IPS-15b (cell line): ENCODE data around the gene AK1.

ENCODE experiments used
- H3K27me3 ChIP-seq: one replicate; pipeline ENCODE4 v1.6.1; 2013; ENCODE audit warnings: low read length; ENCODE audit not compliant: control insufficient read depth, insufficient read depth
- H3K36me3 ChIP-seq: one replicate; pipeline ENCODE4 v1.6.1; 2013; ENCODE audit warnings: low read length; ENCODE audit not compliant: control insufficient read depth, insufficient read depth
- H3K4me1 ChIP-seq: one replicate; pipeline ENCODE4 v1.6.1; 2013; ENCODE audit warnings: mild to moderate bottlenecking, low read length; ENCODE audit not compliant: control insufficient read depth, insufficient read depth
- H3K4me3 ChIP-seq: one replicate; pipeline ENCODE4 v1.5.1; 2013; ENCODE audit warnings: low read depth, low read length
- H3K9ac ChIP-seq: one replicate; pipeline ENCODE4 v1.6.1; 2013; ENCODE audit warnings: low read depth, mild to moderate bottlenecking, low read length
- H3K9me3 ChIP-seq: one replicate; pipeline ENCODE4 v1.6.1; 2013; ENCODE audit warnings: mild to moderate bottlenecking, low read length; ENCODE audit not compliant: control insufficient read depth, insufficient read depth

The AK1 gene

GRCh38 chr9:127832248-127832647 is 45.2 kb downstream of the AK1 start:
- no peaks in the 10 kb centered on the region for H3K27me3 ChIP-seq
- H3K9me3 ChIP-seq, result no peaks in the 10 kb centered on the region
- no peak overlapping the region for H3K4me3 ChIP-seq
- H3K4me1 ChIP-seq, result peaks cover 5% of the 10 kb centered on the region
- no peak overlapping the region for H3K9ac ChIP-seq
- no peaks in the 10 kb centered on the region for H3K36me3 ChIP-seq

GRCh38 chr9:127829205-127829906 is 48.1 kb downstream of the AK1 start:
- Histone ChIP-seq H3K36me3 (no peaks in the 10 kb centered on the region), H3K9me3 (no peaks in the 10 kb centered on the region), H3K4me3 (no peak overlapping the region), H3K9ac (no peak overlapping the region), H3K4me1 (peaks cover 7% of the 10 kb centered on the region), H3K27me3 (peaks cover 14% of the 10 kb centered on the region)

GRCh38 chr9:127828262-127829031 is 49.0 kb downstream of the AK1 start:
- peak overlapping the region; percentile 73 for H3K9ac ChIP-seq

GRCh38 chr9:127826253-127826913 is 51.1 kb downstream of the AK1 start:
- H3K27me3 ChIP-seq, result peaks cover 14% of the 10 kb centered on the region
- H3K36me3 ChIP-seq, result no peaks in the 10 kb centered on the region
- H3K9me3 ChIP-seq, result no peaks in the 10 kb centered on the region
- H3K4me1 ChIP-seq, result peaks cover 7% of the 10 kb centered on the region
- no peak overlapping the region for H3K4me3 ChIP-seq
- H3K9ac ChIP-seq, result no peak overlapping the region

More at GRCh38 chr9:127828262-127829031, 49.0 kb downstream of the AK1 start:
- H3K36me3 ChIP-seq, result no peaks in the 10 kb centered on the region
- H3K4me3 ChIP-seq, result peak overlapping the region; percentile 63
- H3K4me1 ChIP-seq, result peaks cover 7% of the 10 kb centered on the region
- peaks cover 14% of the 10 kb centered on the region for H3K27me3 ChIP-seq
- H3K9me3 ChIP-seq, result no peaks in the 10 kb centered on the region

GRCh38 chr9:127825319-127826051 is 52.0 kb downstream of the AK1 start:
- Histone ChIP-seq H3K36me3 (no peaks in the 10 kb centered on the region), H3K9me3 (no peaks in the 10 kb centered on the region), H3K27me3 (peaks cover 14% of the 10 kb centered on the region), H3K4me3 (peak overlapping the region; percentile 45), H3K4me1 (peaks cover 7% of the 10 kb centered on the region), H3K9ac (peak overlapping the region; percentile 37)

- Histone ChIP-seq H3K4me3 (no peak overlapping the region), H3K9ac (no peak overlapping the region), H3K9me3 (no peaks in the 10 kb centered on the region), H3K36me3 (no peaks in the 10 kb centered on the region), H3K27me3 (peaks cover 13% of the 10 kb centered on the region), H3K4me1 (peaks cover 2% of the 10 kb centered on the region)
These were observed 55.4 kb downstream of the AK1 start for GRCh38 chr9:127822108-127822507.

- H3K36me3 ChIP-seq, result peaks cover 7% of the 10 kb centered on the region
- no peaks in the 10 kb centered on the region for H3K9me3 ChIP-seq
- no peaks in the 10 kb centered on the region for H3K27me3 ChIP-seq
- no peaks in the 10 kb centered on the region for H3K4me1 ChIP-seq
- H3K9ac ChIP-seq, result no peak overlapping the region
- no peak overlapping the region for H3K4me3 ChIP-seq
These were observed 58.9 kb downstream of the AK1 start for GRCh38 chr9:127818574-127818973.

- Histone ChIP-seq H3K4me1 (no peaks in the 10 kb centered on the region), H3K36me3 (peaks cover 13% of the 10 kb centered on the region), H3K9ac (no peak overlapping the region), H3K27me3 (no peaks in the 10 kb centered on the region), H3K9me3 (no peaks in the 10 kb centered on the region), H3K4me3 (no peak overlapping the region)
These were observed 59.5 kb downstream of the AK1 start for GRCh38 chr9:127817881-127818434.

GRCh38 chr9:127816728-127817127 is 60.7 kb downstream of the AK1 start:
- Histone ChIP-seq H3K27me3 (no peaks in the 10 kb centered on the region), H3K9me3 (no peaks in the 10 kb centered on the region), H3K4me1 (no peaks in the 10 kb centered on the region), H3K4me3 (no peak overlapping the region), H3K36me3 (peaks cover 23% of the 10 kb centered on the region), H3K9ac (no peak overlapping the region)
